DND-41 (cell line): ENCODE data around the gene PRDX5.

Source experiments
- ATAC-seq: fragments of 200-7000 bp; cut with Tn5 transposase; 3 replicates; pipeline ENCODE4 v1.9.1; 2021; ENCODE audit warnings: low read depth; ENCODE audit not compliant: insufficient read depth
- DNase-seq: peaks from one replicate; pipeline ENCODE4 v3.0.0-alpha.2; 2020
- H2AFZ ChIP-seq: 2 replicates; pipeline ENCODE4 v1.6.0; 2012; ENCODE audit warnings: low read depth, low read length
- H3K27ac ChIP-seq: 2 replicates; pipeline ENCODE4 v1.5.1; 2012; ENCODE audit warnings: low read length, inconsistent platforms
- H3K27me3 ChIP-seq: fragments of 200-600 bp; sonication (generic); 2 replicates; pipeline ENCODE4 v1.6.0; 2012; ENCODE audit warnings: low read length, mild to moderate bottlenecking, inconsistent platforms; ENCODE audit not compliant: insufficient read depth, poor library complexity
- H3K36me3 ChIP-seq: 2 replicates; pipeline ENCODE4 v1.5.1; 2012; ENCODE audit warnings: low read length, inconsistent platforms; ENCODE audit not compliant: insufficient read depth
- H3K4me1 ChIP-seq: 2 replicates; pipeline ENCODE4 v1.5.1; 2012; ENCODE audit warnings: mild to moderate bottlenecking, low read length; ENCODE audit not compliant: insufficient read depth
- H3K4me2 ChIP-seq: 2 replicates; pipeline ENCODE4 v1.6.0; 2012; ENCODE audit warnings: mild to moderate bottlenecking, moderate library complexity, low read length, inconsistent platforms; ENCODE audit not compliant: insufficient read depth
- H3K4me3 ChIP-seq, 2 experiments: fragments of 200-600 bp in 1 of 2; shearing (Covaris generic) in 1 of 2; 2 replicates each; pipeline ENCODE4 v1.5.1; 2012 to 2016; ENCODE audit warnings: inconsistent platforms in 2 of 2, low read length in 2 of 2, mild to moderate bottlenecking in 2 of 2, low read depth in 1 of 2, moderate library complexity in 1 of 2
- H3K79me2 ChIP-seq: 2 replicates; pipeline ENCODE4 v1.6.0; 2012; ENCODE audit warnings: low read length, inconsistent platforms; ENCODE audit not compliant: insufficient read depth
- H3K9ac ChIP-seq: 2 replicates; pipeline ENCODE4 v1.6.0; 2012; ENCODE audit warnings: low read depth, mild to moderate bottlenecking, inconsistent platforms, low read length, moderate library complexity
- H3K9me3 ChIP-seq: 2 replicates; pipeline ENCODE4 v1.5.1; 2012; ENCODE audit warnings: low read length, moderate library complexity, mild to moderate bottlenecking, inconsistent platforms; ENCODE audit not compliant: insufficient read depth, severe bottlenecking
- H4K20me1 ChIP-seq: 2 replicates; pipeline ENCODE4 v1.6.0; 2012; ENCODE audit warnings: low read length; ENCODE audit not compliant: insufficient read depth
- EZH2 ChIP-seq: IDR thresholded peaks from 3 replicates; pipeline ENCODE4 v1.6.1; 2012; ENCODE audit warnings: borderline replicate concordance, low read depth, mild to moderate bottlenecking, moderate library complexity, low read length, inconsistent platforms; ENCODE audit not compliant: severe bottlenecking
- TF ChIP-seq, protein P1 (sequence below): IDR thresholded peaks from 2 replicates; pipeline ENCODE4 v1.5.1; 2012; ENCODE audit warnings: borderline replicate concordance, low read length, moderate library complexity, mild to moderate bottlenecking; ENCODE audit not compliant: poor library complexity, severe bottlenecking; ENCODE audit errors: extremely low read depth

The PRDX5 gene

GRCh38 chr11:64341429-64341828 lies 23.5 kb downstream of the PRDX5 start:
- Histone ChIP-seq H2AFZ (no peak overlapping the region), H3K4me2 (no peak overlapping the region), H3K9me3 (no peaks in the 10 kb centered on the region), H3K36me3 (no peaks in the 10 kb centered on the region), H3K27me3 (no peaks in the 10 kb centered on the region), H3K4me1 (peaks cover 11% of the 10 kb centered on the region), H3K79me2 (no peaks in the 10 kb centered on the region), H4K20me1 (no peaks in the 10 kb centered on the region; the same call in 1 of the 2 replicates), H3K4me3 (no peak overlapping the region), H3K27ac (no peak overlapping the region), H3K9ac (no peak overlapping the region)
- DNase-seq, result no peak
- TF ChIP-seq EZH2, result no peak
- TF ChIP-seq, protein P1, sequence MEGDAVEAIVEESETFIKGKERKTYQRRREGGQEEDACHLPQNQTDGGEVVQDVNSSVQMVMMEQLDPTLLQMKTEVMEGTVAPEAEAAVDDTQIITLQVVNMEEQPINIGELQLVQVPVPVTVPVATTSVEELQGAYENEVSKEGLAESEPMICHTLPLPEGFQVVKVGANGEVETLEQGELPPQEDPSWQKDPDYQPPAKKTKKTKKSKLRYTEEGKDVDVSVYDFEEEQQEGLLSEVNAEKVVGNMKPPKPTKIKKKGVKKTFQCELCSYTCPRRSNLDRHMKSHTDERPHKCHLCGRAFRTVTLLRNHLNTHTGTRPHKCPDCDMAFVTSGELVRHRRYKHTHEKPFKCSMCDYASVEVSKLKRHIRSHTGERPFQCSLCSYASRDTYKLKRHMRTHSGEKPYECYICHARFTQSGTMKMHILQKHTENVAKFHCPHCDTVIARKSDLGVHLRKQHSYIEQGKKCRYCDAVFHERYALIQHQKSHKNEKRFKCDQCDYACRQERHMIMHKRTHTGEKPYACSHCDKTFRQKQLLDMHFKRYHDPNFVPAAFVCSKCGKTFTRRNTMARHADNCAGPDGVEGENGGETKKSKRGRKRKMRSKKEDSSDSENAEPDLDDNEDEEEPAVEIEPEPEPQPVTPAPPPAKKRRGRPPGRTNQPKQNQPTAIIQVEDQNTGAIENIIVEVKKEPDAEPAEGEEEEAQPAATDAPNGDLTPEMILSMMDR, result no peak
- ATAC-seq, result no peak

GRCh38 chr11:64341851-64342791 lies 24.2 kb downstream of the PRDX5 start:
- H3K9ac ChIP-seq, result no peak overlapping the region
- H3K36me3 ChIP-seq, result no peaks in the 10 kb centered on the region
- no peaks in the 10 kb centered on the region for H3K9me3 ChIP-seq
- ATAC-seq (no peak), DNase-seq (no peak)
- H4K20me1 ChIP-seq, result no peaks in the 10 kb centered on the region; the same call in 1 of the 2 replicates
- no peak overlapping the region for H3K27ac ChIP-seq
- H3K4me1 ChIP-seq, result peaks cover 11% of the 10 kb centered on the region
- no peak overlapping the region for H3K4me3 ChIP-seq
- TF ChIP-seq, protein P1, result no peak
- no peak for TF ChIP-seq EZH2
- H3K27me3 ChIP-seq, result no peaks in the 10 kb centered on the region
- no peak overlapping the region for H2AFZ ChIP-seq
- no peaks in the 10 kb centered on the region for H3K79me2 ChIP-seq
- no peak overlapping the region for H3K4me2 ChIP-seq

- H3K27me3 ChIP-seq, result no peaks in the 10 kb centered on the region
- no peak for ATAC-seq
- H3K4me3 ChIP-seq, result no peak overlapping the region
- no peaks in the 10 kb centered on the region; the same call in 1 of the 2 replicates for H4K20me1 ChIP-seq
- no peak overlapping the region for H3K4me2 ChIP-seq
- H3K36me3 ChIP-seq, result no peaks in the 10 kb centered on the region
- H2AFZ ChIP-seq, result no peak overlapping the region
- no peak overlapping the region for H3K9ac ChIP-seq
- H3K79me2 ChIP-seq, result no peaks in the 10 kb centered on the region
- peaks cover 11% of the 10 kb centered on the region for H3K4me1 ChIP-seq
- no peak overlapping the region for H3K27ac ChIP-seq
- no peaks in the 10 kb centered on the region for H3K9me3 ChIP-seq
- TF ChIP-seq, protein P1, result no peak
- no peak for TF ChIP-seq EZH2
- no peak for DNase-seq
Measured at GRCh38 chr11:64342869-64343745, 25.2 kb downstream of the PRDX5 start.
